Spinal cord (tissue), 10 donors: ENCODE measurements around the gene CAMK1D. TPM values are rescaled to one million over a fixed set of nuclear protein-coding genes. Genes with fewer than 3 reads are reported as not detected.

ENCODE experiments used
- DNase-seq, 6 donors: peaks; one replicate each; pipeline versions ENCODE4 v3.0.0 to v3.0.0-alpha.2; 2013 to 2015; ENCODE audit warnings: low spot score in 6 of 6, low read depth in 4 of 6
- H3K27ac ChIP-seq: one replicate; pipeline ENCODE4 v1.5.1; 2013; ENCODE audit warnings: low read depth, low read length, control low read depth
- H3K27me3 ChIP-seq: one replicate; pipeline ENCODE4 v1.6.1; 2013; ENCODE audit warnings: low read length; ENCODE audit not compliant: control insufficient read depth, insufficient read depth
- H3K36me3 ChIP-seq: one replicate; pipeline ENCODE4 v1.6.1; 2013; ENCODE audit warnings: low read length; ENCODE audit not compliant: control insufficient read depth, insufficient read depth
- H3K4me1 ChIP-seq: one replicate; pipeline ENCODE4 v1.6.1; 2013; ENCODE audit warnings: low read length; ENCODE audit not compliant: control insufficient read depth, insufficient read depth
- H3K4me3 ChIP-seq: one replicate; pipeline ENCODE4 v1.5.1; 2013; ENCODE audit warnings: low read depth, low read length, control low read depth
- H3K9me3 ChIP-seq: one replicate; pipeline ENCODE4 v1.6.1; 2013; ENCODE audit warnings: low read length; ENCODE audit not compliant: control insufficient read depth, insufficient read depth
- WGBS: methylation state at CpG from one replicate; pipeline ENCODE4 v1.1.5; 2013; ENCODE audit warnings: missing lambda C conversion rate; ENCODE audit not compliant: insufficient coverage; 5-methylcytosine and 5-hydroxymethylcytosine counted together
- polyA plus RNA-seq, 2 donors: library from polyadenylated mRNA; unstranded; fragments of 120-200 nt; gene quantifications; one replicate each; pipeline ENCODE4 v1.2.1, GENCODE V29; 2013; ENCODE audit not compliant: insufficient read length in 2 of 2
- total RNA-seq, 2 donors: library from RNA; depleted of rRNA in 1 of 2; stranded (reverse); fragments of 120-200 nt in 1 of 2; fragments of >200 nt in 1 of 2; gene quantifications; one replicate each; pipeline versions ENCODE4 v1.2.3 to v1.2.4, GENCODE V29; 2013 to 2014
- donor health status: healthy.

CAMK1D gene
- total and polyA plus RNA-seq, 4 donors, result 25.2 to 39.0 (median 33.9) TPM

DNA sequence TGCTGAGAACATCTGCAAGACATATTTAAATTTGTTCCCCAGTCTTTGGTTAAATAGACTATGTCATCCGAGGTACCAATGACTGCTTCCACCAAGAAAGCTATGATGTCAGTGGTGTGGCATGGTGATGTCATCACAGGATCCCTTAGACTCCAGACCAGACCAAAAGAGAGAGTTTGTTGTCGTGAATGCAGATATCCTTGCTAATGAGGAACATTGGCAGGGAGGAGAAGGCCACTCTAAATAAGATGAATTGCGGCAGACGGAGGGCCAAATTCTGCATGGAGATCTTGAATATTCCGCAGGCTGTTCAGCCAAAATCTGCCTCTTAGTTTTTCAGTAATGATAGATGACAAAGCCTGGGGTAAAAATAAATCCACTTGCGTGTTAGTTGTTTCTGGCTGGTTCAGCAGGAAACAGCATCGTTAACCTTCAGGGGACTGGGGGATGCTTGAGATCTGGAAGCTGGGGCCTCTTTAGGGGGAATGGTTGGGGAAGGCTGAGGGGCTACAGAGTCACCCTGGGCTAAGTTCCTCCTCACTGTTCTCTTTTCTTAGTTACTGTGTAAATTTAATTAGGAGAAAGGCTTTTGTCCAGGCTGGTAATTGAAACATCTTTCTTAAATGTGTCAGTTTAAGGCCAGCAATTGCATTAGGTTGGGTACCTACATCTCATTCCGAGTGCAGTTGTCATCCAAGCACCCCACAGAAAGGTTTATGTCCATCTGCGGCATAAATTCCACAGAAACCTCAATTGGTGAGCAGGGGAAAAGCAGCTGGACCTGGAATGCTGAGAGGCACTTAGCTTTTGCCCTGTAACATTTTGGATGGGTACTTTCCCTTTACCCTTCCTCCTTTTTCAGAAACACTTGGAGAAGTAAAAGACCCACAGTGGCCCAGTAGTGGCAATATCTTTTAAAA, 11.6 kb upstream of the CAMK1D start:
- H3K4me1 ChIP-seq, result peaks cover 6% of the 10 kb centered on the region
- no peaks in the 10 kb centered on the region for H3K27me3 ChIP-seq
- DNase-seq, result peak in 2 of 6 donors; percentile 32 to 44
- no peaks in the 10 kb centered on the region for H3K9me3 ChIP-seq
- H3K4me3 ChIP-seq, result no peak overlapping the region
- no peak overlapping the region for H3K27ac ChIP-seq
- WGBS, result 49% methylated on average over 5 of the region's 9 CpGs
- H3K36me3 ChIP-seq, result no peaks in the 10 kb centered on the region

DNA sequence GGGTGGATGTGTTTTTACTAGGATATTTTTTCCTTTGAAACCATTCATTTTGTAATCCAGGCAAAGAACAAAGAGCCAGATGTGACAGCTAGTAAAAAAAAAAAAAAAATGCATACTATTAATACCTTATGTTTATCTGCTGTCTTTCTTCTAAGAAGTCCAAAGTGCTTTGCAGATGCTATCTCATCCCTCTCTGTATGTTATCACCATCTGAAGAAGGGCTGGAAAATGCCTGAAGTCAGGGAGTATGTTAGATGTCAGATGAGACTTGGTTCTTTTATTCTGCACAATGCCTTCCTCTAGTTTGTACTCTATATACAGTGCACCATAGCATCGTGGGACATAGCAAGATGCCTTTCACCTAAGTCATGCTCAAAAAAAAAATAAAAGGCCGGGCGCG, 10.4 kb upstream of the CAMK1D start:
- no peak overlapping the region for H3K4me3 ChIP-seq
- no peaks in the 10 kb centered on the region for H3K27me3 ChIP-seq
- no peaks in the 10 kb centered on the region for H3K9me3 ChIP-seq
- H3K36me3 ChIP-seq, result no peaks in the 10 kb centered on the region
- H3K27ac ChIP-seq, result no peak overlapping the region
- no peak for DNase-seq
- H3K4me1 ChIP-seq, result peaks cover under 1% of the 10 kb centered on the region
- WGBS, result no CpG with 5 or more reads among the region's 4 CpGs

DNA sequence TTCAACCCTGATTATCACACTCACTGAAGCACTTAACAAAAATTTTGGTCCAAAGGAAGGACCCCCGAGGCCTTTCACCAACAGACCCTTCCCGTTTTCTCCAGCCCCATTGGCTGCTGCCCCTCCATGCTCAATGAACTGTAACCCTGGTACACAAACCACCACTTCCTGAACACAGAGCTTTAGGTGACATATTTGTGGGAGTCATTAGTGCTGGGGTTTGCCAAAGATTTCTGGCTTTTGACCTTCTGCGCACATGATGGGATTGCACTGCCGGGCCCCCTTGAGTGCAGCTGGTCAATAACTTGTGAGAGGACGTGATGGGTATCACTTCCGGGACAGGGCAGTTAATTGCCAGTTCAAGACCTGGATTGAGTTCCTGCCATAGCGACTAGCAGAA, 9.0 kb upstream of the CAMK1D start:
- Histone ChIP-seq H3K27me3 (no peaks in the 10 kb centered on the region), H3K9me3 (no peaks in the 10 kb centered on the region), H3K4me1 (no peaks in the 10 kb centered on the region), H3K27ac (no peak overlapping the region), H3K4me3 (no peak overlapping the region), H3K36me3 (no peaks in the 10 kb centered on the region)
- 85% methylated on average over 5 of the region's 7 CpGs for WGBS
- no peak for DNase-seq

- Histone ChIP-seq H3K9me3 (no peaks in the 10 kb centered on the region), H3K27me3 (no peaks in the 10 kb centered on the region), H3K4me1 (no peaks in the 10 kb centered on the region), H3K36me3 (no peaks in the 10 kb centered on the region), H3K4me3 (no peak overlapping the region), H3K27ac (no peak overlapping the region)
- 93% methylated on average over 5 of the region's 6 CpGs for WGBS
- DNase-seq, result no peak
Measured at GRCh38 chr10:12340937-12341336, 8.4 kb upstream of the CAMK1D start.

DNA sequence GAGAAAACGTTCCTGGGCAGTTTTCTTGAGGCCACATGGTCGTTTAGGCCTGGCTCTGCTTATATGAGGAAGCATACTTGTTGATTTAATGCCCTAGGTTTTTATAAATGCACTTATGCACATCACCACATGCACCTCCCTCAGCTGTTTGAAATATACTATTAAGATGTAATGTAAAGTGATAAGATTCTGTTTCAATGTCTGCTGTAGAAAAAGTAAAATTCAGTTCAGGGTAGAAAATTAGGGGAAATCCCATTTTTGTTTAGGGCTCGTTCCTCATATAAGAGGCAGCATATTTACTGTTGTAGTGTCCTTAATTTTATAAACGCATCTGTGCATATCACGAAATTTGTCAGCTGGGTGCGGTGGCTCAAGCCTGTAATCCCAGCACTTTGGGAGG, 7.8 kb upstream of the CAMK1D start:
- Histone ChIP-seq H3K9me3 (no peaks in the 10 kb centered on the region), H3K27ac (no peak overlapping the region), H3K36me3 (no peaks in the 10 kb centered on the region), H3K4me3 (no peak overlapping the region), H3K27me3 (no peaks in the 10 kb centered on the region), H3K4me1 (no peaks in the 10 kb centered on the region)
- DNase-seq, result no peak
- 88% methylated on average over 1 of the region's 6 CpGs for WGBS

DNA sequence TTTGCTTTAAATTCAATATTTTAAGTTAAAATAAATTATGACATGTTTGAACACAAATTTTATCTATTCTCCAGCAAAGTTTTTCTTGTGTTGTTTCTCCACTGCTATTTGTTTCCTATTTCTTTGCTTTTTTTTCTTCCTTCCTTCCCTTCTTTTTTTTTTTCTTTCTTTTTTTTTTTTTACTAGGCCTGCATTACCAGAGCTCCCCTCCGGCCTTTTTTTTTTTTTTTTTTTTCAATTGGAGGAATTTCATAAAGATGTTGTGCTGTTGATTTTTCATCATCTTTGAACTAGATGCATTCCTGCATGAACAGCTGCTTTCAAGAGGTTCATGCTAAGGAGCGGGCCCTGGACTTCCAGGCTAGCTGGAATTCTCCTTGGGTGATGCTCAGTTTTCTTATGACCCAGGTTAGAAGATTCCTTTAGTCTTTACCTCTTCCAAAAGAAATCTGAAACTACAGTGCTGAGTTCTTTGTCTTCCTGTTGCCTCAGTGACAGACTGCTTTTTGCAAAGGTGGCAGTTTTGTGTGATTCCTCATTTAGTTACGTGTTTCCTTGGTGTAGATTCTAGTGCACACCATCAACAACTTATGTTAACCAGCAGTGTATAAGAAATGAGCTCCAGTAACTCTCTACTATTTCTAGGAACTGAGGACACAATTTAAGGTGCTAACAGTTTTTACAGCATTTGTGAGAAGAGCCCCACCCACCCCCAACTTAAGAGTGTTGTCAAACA, 4.8 kb upstream of the CAMK1D start:
- H3K27me3 ChIP-seq, result no peaks in the 10 kb centered on the region
- H3K4me1 ChIP-seq, result peaks cover 9% of the 10 kb centered on the region
- no peak overlapping the region for H3K4me3 ChIP-seq
- no peak overlapping the region for H3K27ac ChIP-seq
- H3K36me3 ChIP-seq, result no peaks in the 10 kb centered on the region
- WGBS, result 100% methylated on average over 1 of the region's 3 CpGs
- DNase-seq, result no peak
- H3K9me3 ChIP-seq, result no peaks in the 10 kb centered on the region

DNA sequence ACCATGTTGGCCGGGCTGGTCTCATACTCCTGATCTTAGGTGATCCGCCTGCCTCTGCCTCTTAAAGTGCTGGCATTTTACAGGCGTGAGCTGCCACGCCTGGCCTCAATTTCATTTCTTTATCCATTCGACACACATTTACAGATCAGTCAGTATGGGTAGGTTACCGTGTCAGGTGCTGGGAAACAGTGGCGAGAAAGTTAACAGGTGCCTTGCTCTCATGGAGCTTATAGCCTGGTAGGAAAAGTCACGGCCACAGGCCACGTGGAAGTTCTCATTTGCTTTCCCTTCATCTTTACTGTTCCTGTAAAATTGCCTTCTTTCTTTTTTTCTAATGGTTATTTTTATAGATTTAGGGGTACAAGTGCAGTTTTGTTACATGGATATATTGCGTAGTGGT, 2.6 kb upstream of the CAMK1D start:
- WGBS, result 100% methylated on average over 2 of the region's 10 CpGs
- H3K27ac ChIP-seq, result no peak overlapping the region

GRCh38 chr10:12348294-12348869, 965 bp upstream of the CAMK1D start:
- Histone ChIP-seq H3K4me3 (peak overlapping the region; percentile 36), H3K27me3 (no peaks in the 10 kb centered on the region), H3K36me3 (no peaks in the 10 kb centered on the region), H3K4me1 (peaks cover 23% of the 10 kb centered on the region), H3K27ac (peak overlapping the region; percentile 61), H3K9me3 (no peaks in the 10 kb centered on the region)
- DNase-seq, result no peak
- 14% methylated on average over 23 of the region's 24 CpGs for WGBS

More for the DNA sequence above, 2.6 kb upstream of the CAMK1D start:
- no peak for DNase-seq
- H3K9me3 ChIP-seq, result no peaks in the 10 kb centered on the region
- no peak overlapping the region for H3K4me3 ChIP-seq
- no peaks in the 10 kb centered on the region for H3K36me3 ChIP-seq
- H3K4me1 ChIP-seq, result peaks cover 23% of the 10 kb centered on the region
- H3K27me3 ChIP-seq, result no peaks in the 10 kb centered on the region

DNA sequence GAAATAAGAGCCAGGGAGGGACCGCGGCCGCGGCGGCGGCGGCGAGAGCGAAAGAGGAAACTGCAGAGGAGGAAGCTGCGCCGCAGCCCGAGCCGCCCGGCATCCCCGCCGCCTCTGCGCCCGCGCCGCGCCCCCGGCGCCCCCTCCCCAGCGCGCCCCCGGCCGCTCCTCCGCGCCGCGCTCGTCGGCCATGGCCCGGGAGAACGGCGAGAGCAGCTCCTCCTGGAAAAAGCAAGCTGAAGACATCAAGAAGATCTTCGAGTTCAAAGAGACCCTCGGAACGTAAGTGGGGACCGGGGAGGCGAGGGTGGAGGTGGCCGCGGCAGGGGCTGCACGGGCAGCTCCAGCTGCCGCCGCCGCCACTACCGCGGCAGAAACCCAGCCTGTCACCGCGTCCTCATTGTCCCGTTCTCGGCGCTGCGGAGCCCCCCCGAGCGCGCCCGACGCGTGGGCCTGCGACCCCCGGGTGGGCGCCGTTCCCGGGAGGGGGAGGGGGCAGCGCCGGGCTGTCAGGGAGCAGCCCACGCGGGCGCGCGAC, 351 bp downstream of the CAMK1D start:
- 0% methylated on average over 66 of the region's 73 CpGs for WGBS
- H3K27ac ChIP-seq, result peak overlapping the region; percentile 67

More for the DNA sequence above, 351 bp downstream of the CAMK1D start:
- H3K9me3 ChIP-seq, result no peaks in the 10 kb centered on the region
- DNase-seq, result peak in 1 of 6 donors; percentile 20
- no peaks in the 10 kb centered on the region for H3K36me3 ChIP-seq
- peaks cover 23% of the 10 kb centered on the region for H3K4me1 ChIP-seq
- H3K27me3 ChIP-seq, result no peaks in the 10 kb centered on the region
- peak overlapping the region; percentile 80 for H3K4me3 ChIP-seq
